Inflammatory macrophage treated with lipopolysaccharide for 4 hours (primary cell): ENCODE results near the gene USP9X.
"Not testable (repeated sequence)": the region's sequence is repeated elsewhere in the genome, so short reads cannot be mapped to it uniquely, and the experiment has no call there.

Experiments
- DNase-seq: peaks from one replicate; pipeline ENCODE4 v3.0.0-alpha.2; 2020

Gene USP9X

GRCh38 chrX:41084893-41085511 lies at the start of gene USP9X:
USP9X (plus strand) TSS chrX:41085445; CDS start chrX:41123629, 38,184 bp downstream.
- DNase-seq = peak; percentile 82

GRCh38 chrX:41035582-41035981 lies 49.7 kb upstream of the USP9X start:
- DNase-seq = no peak

GRCh38 chrX:41036668-41037326 lies 48.4 kb upstream of the USP9X start:
- no peak for DNase-seq

GRCh38 chrX:41043196-41043595 lies 42.0 kb upstream of the USP9X start:
- DNase-seq = peak; percentile 29

- DNase-seq = peak; percentile 7
Measured at GRCh38 chrX:41043674-41044345, 41.4 kb upstream of the USP9X start.

GRCh38 chrX:41045960-41046567 lies 39.2 kb upstream of the USP9X start:
- DNase-seq = no peak

- no peak for DNase-seq
Measured at GRCh38 chrX:41047878-41048534, 37.2 kb upstream of the USP9X start.

- DNase-seq = no peak
Measured at GRCh38 chrX:41050359-41050758, 34.9 kb upstream of the USP9X start.

- no peak for DNase-seq
Measured at GRCh38 chrX:41051288-41051687, 34.0 kb upstream of the USP9X start.

- no peak for DNase-seq
Measured at GRCh38 chrX:41055740-41056139, 29.5 kb upstream of the USP9X start.

GRCh38 chrX:41063276-41063675 lies 22.0 kb upstream of the USP9X start:
- DNase-seq = not testable (repeated sequence)

GRCh38 chrX:41064018-41064417 lies 21.2 kb upstream of the USP9X start:
- DNase-seq = no peak

- no peak for DNase-seq
Measured at GRCh38 chrX:41066391-41066790, 18.9 kb upstream of the USP9X start.

- no peak for DNase-seq
Measured at GRCh38 chrX:41066969-41067368, 18.3 kb upstream of the USP9X start.

GRCh38 chrX:41067721-41068120 lies 17.5 kb upstream of the USP9X start:
- no peak for DNase-seq

- no peak for DNase-seq
Measured at GRCh38 chrX:41076742-41077141, 8.5 kb upstream of the USP9X start.

- DNase-seq = no peak
Measured at GRCh38 chrX:41081821-41082220, 3.4 kb upstream of the USP9X start.

GRCh38 chrX:41082783-41083182 lies 2.5 kb upstream of the USP9X start:
- DNase-seq = peak; percentile 34

GRCh38 chrX:41084044-41084892 lies 977 bp upstream of the USP9X start:
- peak; percentile 91 for DNase-seq

GRCh38 chrX:41085512-41085877 lies 250 bp downstream of the USP9X start:
- peak; percentile 71 for DNase-seq

- DNase-seq = peak; percentile 42
Measured at GRCh38 chrX:41085878-41086626, 807 bp downstream of the USP9X start.

- DNase-seq = no peak
Measured at GRCh38 chrX:41086627-41086932, 1.3 kb downstream of the USP9X start.
